ENCODE data around the gene OLIG2. TPM values are rescaled to one million over a fixed set of nuclear protein-coding genes. Genes with fewer than 3 reads are reported as not detected.

OLIG2 gene
- total RNA-seq, 1 donor from 2014 or later: 0.72 TPM

DNA sequence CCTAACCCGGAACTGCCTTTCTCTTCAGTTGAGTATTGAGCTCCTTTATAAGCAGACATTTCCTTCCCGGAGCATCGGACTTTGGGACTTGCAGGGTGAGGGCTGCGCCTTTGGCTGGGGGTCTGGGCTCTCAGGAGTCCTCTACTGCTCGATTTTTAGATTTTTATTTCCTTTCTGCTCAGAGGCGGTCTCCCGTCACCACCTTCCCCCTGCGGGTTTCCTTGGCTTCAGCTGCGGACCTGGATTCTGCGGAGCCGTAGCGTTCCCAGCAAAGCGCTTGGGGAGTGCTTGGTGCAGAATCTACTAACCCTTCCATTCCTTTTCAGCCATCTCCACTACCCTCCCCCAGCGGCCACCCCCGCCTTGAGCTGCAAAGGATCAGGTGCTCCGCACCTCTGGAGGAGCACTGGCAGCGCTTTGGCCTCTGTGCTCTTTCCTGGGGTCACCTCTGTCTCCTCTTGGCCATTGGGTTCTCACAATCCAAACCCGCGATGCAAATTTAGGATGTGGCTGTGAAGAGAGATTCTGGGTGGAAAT is 3.7 kb downstream of the OLIG2 start:
- no peak overlapping the region for H3K4me3 Mint-ChIP-seq (ENCODE audit: low read depth)
- no peak for DNase-seq (ENCODE audit: low spot score, unreplicated experiment)
- peaks cover 2% of the 10 kb centered on the region for H3K4me1 Mint-ChIP-seq (ENCODE audit: low read depth)
- H3K9me3 Mint-ChIP-seq (ENCODE audit: low read depth): no peaks in the 10 kb centered on the region
- peaks cover 84% of the 10 kb centered on the region for H3K27me3 Mint-ChIP-seq
- no peak overlapping the region for H3K27ac Mint-ChIP-seq
- no peaks in the 10 kb centered on the region for H3K36me3 Mint-ChIP-seq (ENCODE audit: insufficient read depth)
- TF ChIP-seq, protein P1, sequence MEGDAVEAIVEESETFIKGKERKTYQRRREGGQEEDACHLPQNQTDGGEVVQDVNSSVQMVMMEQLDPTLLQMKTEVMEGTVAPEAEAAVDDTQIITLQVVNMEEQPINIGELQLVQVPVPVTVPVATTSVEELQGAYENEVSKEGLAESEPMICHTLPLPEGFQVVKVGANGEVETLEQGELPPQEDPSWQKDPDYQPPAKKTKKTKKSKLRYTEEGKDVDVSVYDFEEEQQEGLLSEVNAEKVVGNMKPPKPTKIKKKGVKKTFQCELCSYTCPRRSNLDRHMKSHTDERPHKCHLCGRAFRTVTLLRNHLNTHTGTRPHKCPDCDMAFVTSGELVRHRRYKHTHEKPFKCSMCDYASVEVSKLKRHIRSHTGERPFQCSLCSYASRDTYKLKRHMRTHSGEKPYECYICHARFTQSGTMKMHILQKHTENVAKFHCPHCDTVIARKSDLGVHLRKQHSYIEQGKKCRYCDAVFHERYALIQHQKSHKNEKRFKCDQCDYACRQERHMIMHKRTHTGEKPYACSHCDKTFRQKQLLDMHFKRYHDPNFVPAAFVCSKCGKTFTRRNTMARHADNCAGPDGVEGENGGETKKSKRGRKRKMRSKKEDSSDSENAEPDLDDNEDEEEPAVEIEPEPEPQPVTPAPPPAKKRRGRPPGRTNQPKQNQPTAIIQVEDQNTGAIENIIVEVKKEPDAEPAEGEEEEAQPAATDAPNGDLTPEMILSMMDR (IDR thresholded peaks at IDR 0.05; ENCODE audit: unreplicated experiment): no peak

DNA sequence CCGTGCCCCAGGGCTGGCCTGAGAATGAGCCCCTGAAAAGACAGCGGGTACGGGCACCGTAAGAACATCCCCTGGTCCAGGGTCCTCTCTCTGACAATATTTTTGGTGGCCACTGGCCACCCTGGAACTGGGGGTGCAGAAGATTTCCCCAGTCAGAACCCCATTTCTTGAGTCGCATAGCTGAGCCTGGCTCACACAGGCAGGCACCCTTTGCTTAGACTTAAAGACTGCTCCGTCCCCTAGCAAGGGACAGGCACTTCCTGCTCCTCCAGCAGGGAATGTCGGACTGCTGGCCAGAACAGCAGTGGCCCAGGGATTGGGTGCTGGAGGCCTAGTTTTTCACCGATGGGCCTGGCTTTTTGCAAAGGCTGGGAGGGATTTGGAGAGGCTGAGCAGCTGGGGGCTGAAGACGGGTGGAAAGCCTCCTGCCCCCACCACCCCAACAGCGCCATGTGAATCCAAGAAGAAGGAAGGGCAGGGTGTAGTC is 4.3 kb downstream of the OLIG2 start:
- Mint-ChIP-seq H3K9me3 (ENCODE audit: low read depth) (no peaks in the 10 kb centered on the region), H3K4me3 (ENCODE audit: low read depth) (no peak overlapping the region), H3K27me3 (peaks cover 84% of the 10 kb centered on the region), H3K27ac (no peak overlapping the region), H3K36me3 (ENCODE audit: insufficient read depth) (no peaks in the 10 kb centered on the region), H3K4me1 (ENCODE audit: low read depth) (peaks cover 2% of the 10 kb centered on the region)
- TF ChIP-seq, protein P1 (IDR thresholded peaks at IDR 0.05; ENCODE audit: unreplicated experiment): no peak
- DNase-seq (ENCODE audit: low spot score, unreplicated experiment): no peak

DNA sequence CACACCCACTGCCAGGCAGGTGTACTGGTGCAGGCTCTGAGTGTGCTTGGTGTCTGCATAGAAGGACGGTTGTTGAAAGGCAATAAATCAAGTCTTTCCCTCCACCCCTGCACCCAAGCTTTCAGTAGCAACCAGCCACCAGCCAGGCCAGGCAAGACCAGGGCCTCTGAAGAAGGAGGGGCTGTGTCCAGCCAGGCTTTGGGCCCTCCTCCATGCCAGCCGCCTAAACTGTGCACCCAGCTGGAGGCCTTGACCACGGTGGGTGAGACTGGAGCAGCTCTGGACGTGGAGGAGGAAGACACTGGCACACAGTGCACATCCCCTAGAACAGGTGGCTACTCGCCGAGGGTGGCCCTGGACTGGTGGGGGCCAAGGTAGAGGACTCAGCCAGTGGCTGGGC is 4.9 kb downstream of the OLIG2 start:
- peaks cover 2% of the 10 kb centered on the region for H3K4me1 Mint-ChIP-seq (ENCODE audit: low read depth)
- TF ChIP-seq, protein P1 (IDR thresholded peaks at IDR 0.05; ENCODE audit: unreplicated experiment): no peak
- no peaks in the 10 kb centered on the region for H3K36me3 Mint-ChIP-seq (ENCODE audit: insufficient read depth)
- H3K9me3 Mint-ChIP-seq (ENCODE audit: low read depth): no peaks in the 10 kb centered on the region
- no peak for DNase-seq (ENCODE audit: low spot score, unreplicated experiment)
- H3K4me3 Mint-ChIP-seq (ENCODE audit: low read depth): no peak overlapping the region
- H3K27me3 Mint-ChIP-seq: peaks cover 86% of the 10 kb centered on the region
- H3K27ac Mint-ChIP-seq: no peak overlapping the region

DNA sequence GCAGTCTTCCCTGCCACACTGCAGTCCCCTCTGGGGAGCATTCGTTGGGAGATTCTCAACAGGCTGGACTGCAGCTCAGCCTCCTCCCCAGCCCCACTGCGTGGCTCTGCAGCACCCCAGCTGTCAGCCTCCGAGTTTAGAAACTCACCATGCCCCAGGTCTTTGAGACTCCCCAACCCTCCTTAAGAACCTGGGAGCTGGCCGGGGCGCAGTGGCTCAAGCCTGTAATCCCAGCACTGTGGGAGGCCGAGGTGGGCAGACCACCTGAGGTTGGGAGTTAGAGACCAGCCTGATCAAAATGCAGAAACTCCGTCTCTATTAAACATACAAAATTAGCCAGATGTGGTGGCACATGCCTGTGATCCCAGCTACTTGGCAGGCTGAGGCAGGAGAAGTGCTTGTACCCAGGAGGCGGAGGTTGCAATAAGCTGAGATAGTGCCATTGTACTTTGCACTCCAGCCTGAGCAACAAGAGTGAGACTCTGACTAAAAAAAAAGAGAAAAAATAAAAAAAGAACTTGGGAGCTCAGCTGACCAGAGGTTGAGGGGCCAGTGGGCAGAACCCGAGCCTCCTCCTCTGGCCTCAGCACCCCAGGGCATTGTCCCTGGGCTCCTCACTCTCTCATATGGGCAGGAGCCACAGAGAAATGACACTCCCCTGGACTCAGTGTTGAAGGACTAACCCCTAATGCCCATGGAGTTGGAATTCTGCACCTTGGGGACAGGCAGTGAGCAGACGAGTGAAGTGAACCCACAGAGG is 5.6 kb downstream of the OLIG2 start:
- no peak for DNase-seq (ENCODE audit: low spot score, unreplicated experiment)
- Mint-ChIP-seq H3K27me3 (peaks cover 80% of the 10 kb centered on the region), H3K4me3 (ENCODE audit: low read depth) (no peak overlapping the region), H3K36me3 (ENCODE audit: insufficient read depth) (no peaks in the 10 kb centered on the region), H3K4me1 (ENCODE audit: low read depth) (no peaks in the 10 kb centered on the region), H3K9me3 (ENCODE audit: low read depth) (no peaks in the 10 kb centered on the region), H3K27ac (no peak overlapping the region)
- TF ChIP-seq, protein P1 (IDR thresholded peaks at IDR 0.05; ENCODE audit: unreplicated experiment): no peak

DNA sequence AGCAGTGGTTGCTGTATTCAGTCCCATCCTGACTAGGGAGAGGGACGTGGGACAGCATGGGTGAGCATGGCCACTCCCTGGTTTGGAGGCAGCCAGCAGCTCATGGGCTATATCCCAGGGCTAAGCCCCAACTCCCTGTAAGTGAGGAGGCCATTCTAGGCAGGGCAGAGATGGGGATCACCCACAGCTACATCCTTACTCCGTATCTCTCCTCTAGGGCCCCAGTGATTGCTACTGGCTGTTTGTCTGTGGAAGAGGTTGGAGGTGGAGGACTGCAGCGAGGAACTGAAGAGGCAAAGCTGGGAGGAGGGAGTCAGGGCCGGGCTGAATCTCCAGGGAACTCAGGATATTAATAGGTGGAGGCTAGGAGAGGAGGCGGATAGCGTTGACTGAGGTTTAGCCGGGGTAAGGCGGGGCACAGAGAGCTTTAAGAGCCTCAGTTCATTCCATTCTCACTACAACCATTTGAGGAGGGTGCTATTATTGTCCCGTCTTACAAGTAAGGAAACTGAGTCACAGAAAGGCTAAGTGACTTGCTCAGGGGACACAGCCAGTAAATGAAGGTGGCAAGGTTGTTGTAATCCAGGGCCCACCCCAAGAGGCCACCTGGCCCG is 6.8 kb downstream of the OLIG2 start:
- no peaks in the 10 kb centered on the region for H3K4me1 Mint-ChIP-seq (ENCODE audit: low read depth)
- H3K36me3 Mint-ChIP-seq (ENCODE audit: insufficient read depth): no peaks in the 10 kb centered on the region
- no peak overlapping the region for H3K4me3 Mint-ChIP-seq (ENCODE audit: low read depth)
- DNase-seq (ENCODE audit: low spot score, unreplicated experiment): no peak
- H3K27ac Mint-ChIP-seq: no peak overlapping the region
- TF ChIP-seq, protein P1 (IDR thresholded peaks at IDR 0.05; ENCODE audit: unreplicated experiment): no peak
- peaks cover 84% of the 10 kb centered on the region for H3K27me3 Mint-ChIP-seq
- H3K9me3 Mint-ChIP-seq (ENCODE audit: low read depth): no peaks in the 10 kb centered on the region

Measured in progenitor cell of endocrine pancreas (in vitro differentiated cells).